BJ (cell line): Measurements from ENCODE around the gene DGKB. TPM values are rescaled to one million over a fixed set of nuclear protein-coding genes. Genes with fewer than 3 reads are reported as not detected.

ENCODE experiments used
- CTCF ChIA-PET: fragments of 350-600 bp; formaldehyde crosslinking; extraction: SDS; loops from one replicate; lab custom pipeline; 2021; ENCODE audit warnings: antibody characterized with exemption, inconsistent platforms; lab: Yijun Ruan, JAX
- POLR2A ChIA-PET: fragments of 300-600 bp; sonication (Branson Sonifier 250); formaldehyde crosslinking; extraction: SDS; loops from one replicate; lab custom pipeline; 2021; ENCODE audit warnings: antibody characterized with exemption; lab: Charles Lee
- DNase-seq: peaks from one replicate; pipeline ENCODE4 v3.0.0-alpha.2; 2011; ENCODE audit warnings: low read depth
- H3K27me3 ChIP-seq: 2 replicates; pipeline ENCODE4 v1.6.0; 2011; ENCODE audit warnings: low read length; ENCODE audit not compliant: control insufficient read depth, insufficient read depth
- H3K36me3 ChIP-seq: 2 replicates; pipeline ENCODE4 v1.5.1; 2011; ENCODE audit warnings: low read length; ENCODE audit not compliant: control insufficient read depth, insufficient read depth
- H3K4me3 ChIP-seq: 2 replicates; pipeline ENCODE4 v1.5.1; 2011; ENCODE audit warnings: low read depth, mild to moderate bottlenecking, control low read depth, low read length
- polyA plus RNA-seq: library from polyadenylated mRNA; depleted of rRNA; stranded (reverse); fragments of >200 nt; gene quantifications from 2 replicates; pipeline ENCODE4 v1.2.3, GENCODE V29; 2011
- TF ChIP-seq, protein P1 (sequence below): IDR thresholded peaks from 2 replicates; pipeline ENCODE4 v1.5.1; 2011; ENCODE audit warnings: low read depth, mild to moderate bottlenecking, control low read depth, inconsistent platforms, low read length, moderate library complexity; ENCODE audit not compliant: insufficient read depth

The DGKB gene
- polyA plus RNA-seq, 1 experiment: 0.09 TPM

DNA sequence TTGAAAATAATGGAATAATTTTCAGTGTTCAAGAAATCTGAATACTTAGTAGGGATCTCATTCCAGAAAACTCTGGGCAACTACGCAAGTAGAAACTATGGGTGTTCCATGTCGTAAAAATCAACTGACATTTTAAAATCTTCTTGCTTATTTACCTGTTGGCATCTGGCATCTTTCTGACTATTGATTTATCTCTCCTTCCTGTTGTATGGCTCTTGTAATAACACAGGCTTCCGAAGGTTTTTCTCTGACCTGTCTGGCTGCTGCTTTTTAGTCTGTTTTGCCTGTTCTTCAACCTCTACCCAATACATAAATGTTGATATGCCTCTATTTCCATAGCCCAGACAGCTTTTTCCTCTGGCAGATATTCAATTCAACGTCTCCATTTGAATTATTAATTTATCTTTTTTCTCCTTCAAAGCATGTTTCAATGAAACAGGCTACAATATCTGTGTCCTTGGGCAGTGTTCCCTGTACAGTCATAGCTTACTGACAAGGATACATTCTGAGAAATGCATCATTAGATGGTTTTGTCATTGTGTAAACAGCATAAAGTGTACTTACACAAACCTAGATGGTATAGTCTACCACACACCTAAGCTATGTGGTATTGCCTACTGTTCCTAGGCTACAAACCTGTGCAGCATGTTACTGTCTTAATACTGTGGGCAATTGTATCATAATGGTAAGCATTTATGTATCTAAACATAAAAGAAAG lies 807.2 kb downstream of the DGKB start:
- TF ChIP-seq, protein P1, sequence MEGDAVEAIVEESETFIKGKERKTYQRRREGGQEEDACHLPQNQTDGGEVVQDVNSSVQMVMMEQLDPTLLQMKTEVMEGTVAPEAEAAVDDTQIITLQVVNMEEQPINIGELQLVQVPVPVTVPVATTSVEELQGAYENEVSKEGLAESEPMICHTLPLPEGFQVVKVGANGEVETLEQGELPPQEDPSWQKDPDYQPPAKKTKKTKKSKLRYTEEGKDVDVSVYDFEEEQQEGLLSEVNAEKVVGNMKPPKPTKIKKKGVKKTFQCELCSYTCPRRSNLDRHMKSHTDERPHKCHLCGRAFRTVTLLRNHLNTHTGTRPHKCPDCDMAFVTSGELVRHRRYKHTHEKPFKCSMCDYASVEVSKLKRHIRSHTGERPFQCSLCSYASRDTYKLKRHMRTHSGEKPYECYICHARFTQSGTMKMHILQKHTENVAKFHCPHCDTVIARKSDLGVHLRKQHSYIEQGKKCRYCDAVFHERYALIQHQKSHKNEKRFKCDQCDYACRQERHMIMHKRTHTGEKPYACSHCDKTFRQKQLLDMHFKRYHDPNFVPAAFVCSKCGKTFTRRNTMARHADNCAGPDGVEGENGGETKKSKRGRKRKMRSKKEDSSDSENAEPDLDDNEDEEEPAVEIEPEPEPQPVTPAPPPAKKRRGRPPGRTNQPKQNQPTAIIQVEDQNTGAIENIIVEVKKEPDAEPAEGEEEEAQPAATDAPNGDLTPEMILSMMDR: no peak
- Histone ChIP-seq H3K36me3 (no peaks in the 10 kb centered on the region), H3K4me3 (no peak overlapping the region), H3K27me3 (no peaks in the 10 kb centered on the region)
- DNase-seq: no peak
- POLR2A ChIA-PET: no interaction called here
- CTCF ChIA-PET: interaction anchor here (1.2 kb wide), 1 partner anchor 11 kb away, joined by 3 read pairs; no protein-coding TSS in a partner anchor
